WTC11 (cell line): ENCODE measurements around the gene KNG1. TPM values are rescaled to one million over a fixed set of nuclear protein-coding genes. Genes with fewer than 3 reads are reported as not detected.
A peak's percentile ranks its signal among the peaks of the same experiment; 100 is the strongest.

Experiments
- ARID4B ChIP-seq: sonication (generic); formaldehyde crosslinking; IDR thresholded peaks from 2 replicates; pipeline ENCODE4 v1.8.0; 2023; ENCODE audit warnings: missing genetic modification reagents, mild to moderate bottlenecking, borderline replicate concordance
- ATF1 ChIP-seq: sonication (generic); formaldehyde crosslinking; IDR thresholded peaks from 2 replicates; pipeline ENCODE4 v1.8.1; 2023; ENCODE audit warnings: mild to moderate bottlenecking, moderate library complexity, missing genetic modification reagents
- ATF3 ChIP-seq: sonication (generic); formaldehyde crosslinking; conservative IDR thresholded peaks from 2 replicates; pipeline ENCODE4 v1.8.1; 2022; ENCODE audit warnings: mild to moderate bottlenecking, missing genetic modification reagents
- CTCF ChIP-seq: fragments of 200-600 bp; IDR thresholded peaks from 2 replicates; pipeline ENCODE4 v1.8.0; 2022; ENCODE audit warnings: antibody characterized with exemption
- E2F5 ChIP-seq: sonication (generic); formaldehyde crosslinking; IDR thresholded peaks from 2 replicates; pipeline ENCODE4 v1.8.1; 2022; ENCODE audit warnings: mild to moderate bottlenecking, moderate library complexity, missing genetic modification reagents
- FOXP1 ChIP-seq: sonication (generic); formaldehyde crosslinking; IDR thresholded peaks from 2 replicates; pipeline ENCODE4 v1.8.0; 2022; ENCODE audit warnings: missing genetic modification reagents, mild to moderate bottlenecking, moderate library complexity, borderline replicate concordance
- GTF2I ChIP-seq: fragments of 250-450 bp; sonication (Bioruptor Pico); conservative IDR thresholded peaks from 2 replicates; pipeline ENCODE4 v1.4.0; 2021; ENCODE audit warnings: mild to moderate bottlenecking
- HMGA2 ChIP-seq: fragments of 250-450 bp; sonication (Bioruptor Pico); IDR thresholded peaks from 2 replicates; pipeline ENCODE4 v1.4.0; 2021; ENCODE audit warnings: mild to moderate bottlenecking, moderate library complexity
- IRF1 ChIP-seq: sonication (generic); formaldehyde crosslinking; IDR thresholded peaks from 2 replicates; pipeline ENCODE4 v1.8.0; 2023; ENCODE audit warnings: missing genetic modification reagents
- IRF2 ChIP-seq: sonication (generic); formaldehyde crosslinking; IDR thresholded peaks from 2 replicates; pipeline ENCODE4 v1.8.0; 2022; ENCODE audit warnings: low read depth, missing genetic modification reagents, borderline replicate concordance
- JAZF1 ChIP-seq: fragments of 250-450 bp; sonication (Bioruptor Pico); IDR thresholded peaks from 2 replicates; pipeline ENCODE4 v1.9.0; 2021; ENCODE audit warnings: moderate library complexity, mild to moderate bottlenecking, inconsistent platforms
- MAX ChIP-seq: sonication (generic); formaldehyde crosslinking; IDR thresholded peaks from 2 replicates; pipeline ENCODE4 v1.8.0; 2022; ENCODE audit warnings: mild to moderate bottlenecking, missing genetic modification reagents
- MXD4 ChIP-seq: fragments of 250-450 bp; sonication (Bioruptor Pico); IDR thresholded peaks from 2 replicates; pipeline ENCODE4 v1.8.0; 2021; ENCODE audit warnings: mild to moderate bottlenecking, moderate library complexity, borderline replicate concordance
- NR1H2 ChIP-seq: sonication (generic); formaldehyde crosslinking; IDR thresholded peaks from 2 replicates; pipeline ENCODE4 v1.9.0; 2021; ENCODE audit warnings: mild to moderate bottlenecking, moderate library complexity, missing genetic modification reagents
- NR2C2 ChIP-seq: sonication (generic); formaldehyde crosslinking; IDR thresholded peaks from 2 replicates; pipeline ENCODE4 v1.8.0; 2022; ENCODE audit warnings: mild to moderate bottlenecking, missing genetic modification reagents
- NR3C1 ChIP-seq: sonication (generic); formaldehyde crosslinking; conservative IDR thresholded peaks from 2 replicates; pipeline ENCODE4 v1.8.1; 2023; ENCODE audit warnings: low read depth, mild to moderate bottlenecking, missing genetic modification reagents
- PRDM15 ChIP-seq: sonication (generic); formaldehyde crosslinking; IDR thresholded peaks from 2 replicates; pipeline ENCODE4 v1.8.0; 2022; ENCODE audit warnings: missing genetic modification reagents
- PRRX2 ChIP-seq: fragments of 250-450 bp; sonication (Bioruptor Pico); IDR thresholded peaks from 2 replicates; pipeline ENCODE4 v1.8.0; 2021; ENCODE audit warnings: mild to moderate bottlenecking
- SMAD3 ChIP-seq: sonication (generic); formaldehyde crosslinking; IDR thresholded peaks from 2 replicates; pipeline ENCODE4 v1.8.0; 2022; ENCODE audit warnings: missing genetic modification reagents, mild to moderate bottlenecking, borderline replicate concordance
- SP1 ChIP-seq: sonication (generic); formaldehyde crosslinking; conservative IDR thresholded peaks from 2 replicates; pipeline ENCODE4 v1.8.1; 2022; ENCODE audit warnings: missing genetic modification reagents
- TEAD1 ChIP-seq: sonication (generic); formaldehyde crosslinking; IDR thresholded peaks from 2 replicates; pipeline ENCODE4 v1.8.0; 2022; ENCODE audit warnings: mild to moderate bottlenecking, missing genetic modification reagents
- TP53 ChIP-seq: sonication (generic); formaldehyde crosslinking; IDR thresholded peaks from 2 replicates; pipeline ENCODE4 v1.8.1; 2023; ENCODE audit warnings: mild to moderate bottlenecking, missing genetic modification reagents
- ZNF423 ChIP-seq: fragments of 250-450 bp; sonication (Bioruptor Pico); IDR thresholded peaks from 2 replicates; pipeline ENCODE4 v2.1.2; 2022; ENCODE audit warnings: mild to moderate bottlenecking, moderate library complexity
- ZNF512 ChIP-seq: sonication (generic); formaldehyde crosslinking; IDR thresholded peaks from 2 replicates; pipeline ENCODE4 v1.8.1; 2022; ENCODE audit warnings: missing genetic modification reagents, borderline replicate concordance
- ZNF671 ChIP-seq: fragments of 250-450 bp; sonication (Bioruptor Pico); IDR thresholded peaks from 2 replicates; pipeline ENCODE4 v1.8.0; 2021; ENCODE audit warnings: mild to moderate bottlenecking
- total RNA-seq: library from RNA; stranded (reverse); gene quantifications from 3 replicates; pipeline ENCODE4 v1.2.3, GENCODE V29; 2021

KNG1 gene
- total RNA-seq, 1 experiment from 2014 or later, result 0.13 TPM

- TF ChIP-seq ATF3 (no peak), ZNF423 (no peak), HMGA2 (CRISPR knock-in tag) (0 out of 2 replicates have a peak, but pooled peaks have one; percentile 11), MAX (peak; percentile 78), SMAD3 (peak; percentile 71), MXD4 (CRISPR knock-in tag) (no peak), ZNF512 (0 out of 2 replicates have a peak, but pooled peaks have one; percentile 7), GTF2I (CRISPR knock-in tag) (no peak), NR1H2 (CRISPR knock-in tag) (no peak), PRRX2 (peak; percentile 18; the same call in 1 of the 2 replicates), JAZF1 (no peak), TEAD1 (no peak; the same call in none of the 2 replicates), SP1 (CRISPR knock-in tag) (0 out of 2 replicates have a peak, but pooled peaks have one; percentile 8), IRF2 (CRISPR knock-in tag) (no peak), ARID4B (CRISPR knock-in tag) (no peak), NR3C1 (CRISPR knock-in tag) (0 out of 2 replicates have a peak, but pooled peaks have one; percentile 46), E2F5 (no peak), IRF1 (CRISPR knock-in tag) (peak; percentile 53; the same call in 1 of the 2 replicates), FOXP1 (CRISPR knock-in tag) (0 out of 2 replicates have a peak, but pooled peaks have one; percentile 80), PRDM15 (CRISPR knock-in tag) (0 out of 2 replicates have a peak, but pooled peaks have one; percentile 17), ZNF671 (no peak; the same call in 1 of the 2 replicates), CTCF (no peak), ATF1 (CRISPR knock-in tag) (peak; percentile 21; the same call in 1 of the 2 replicates), TP53 (CRISPR knock-in tag) (0 out of 2 replicates have a peak, but pooled peaks have one; percentile 33), NR2C2 (CRISPR knock-in tag) (no peak)
Observed at GRCh38 chr3:186783731-186784515, 66.8 kb downstream of the KNG1 start (continued).
